Measurements from ENCODE around the gene PPFIA2.

PPFIA2 gene

DNA sequence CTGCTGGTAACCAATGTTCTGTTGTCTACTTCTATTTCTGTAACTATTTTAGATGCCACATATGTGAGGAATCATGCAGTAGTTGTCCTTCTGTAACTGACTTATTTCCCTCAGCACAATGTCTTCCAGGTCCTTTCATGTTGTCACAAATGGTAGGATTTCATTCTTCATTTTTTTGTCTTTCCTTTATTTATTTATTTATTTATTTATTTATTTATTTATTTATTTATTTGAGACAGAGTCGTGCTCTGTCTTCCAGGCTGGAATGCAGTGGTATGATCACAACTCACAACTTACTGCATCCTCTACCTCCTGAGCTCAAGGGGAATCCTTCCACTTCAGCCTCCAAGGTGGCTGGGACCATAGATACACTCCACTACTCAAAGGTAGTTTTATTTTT is 288.2 kb downstream of the PPFIA2 start:
- Mint-ChIP-seq H3K36me3 (ENCODE audit: low read depth) (no peaks in the 10 kb centered on the region), H3K4me1 (no peaks in the 10 kb centered on the region)
- ATAC-seq = no peak

DNA sequence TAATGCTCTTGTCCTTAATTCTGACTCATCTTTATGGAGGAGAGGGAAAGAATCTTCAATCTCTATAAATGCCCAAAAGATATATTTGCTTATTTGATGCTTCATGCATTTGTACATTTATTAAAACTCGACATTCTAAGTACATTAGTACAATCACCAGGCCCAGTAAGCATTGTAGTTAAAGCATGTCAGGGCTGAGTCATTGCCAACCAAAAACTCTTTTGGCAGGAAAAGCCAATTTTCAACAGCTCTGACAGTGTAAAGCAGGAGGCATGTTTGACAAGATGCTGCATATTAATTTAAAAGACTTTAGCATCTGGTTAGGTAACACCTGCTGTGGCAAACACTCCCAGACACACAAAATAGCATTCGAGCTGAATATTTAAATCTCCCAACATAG is 290.9 kb downstream of the PPFIA2 start:
- H3K9me3 Mint-ChIP-seq = no peaks in the 10 kb centered on the region

More for the DNA sequence above, 288.2 kb downstream of the PPFIA2 start:
- Mint-ChIP-seq H3K27ac (no peak overlapping the region), H3K27me3 (no peaks in the 10 kb centered on the region), H3K9me3 (no peaks in the 10 kb centered on the region), H3K4me3 (no peak overlapping the region)
- no peak for DNase-seq

GRCh38 chr12:81465876-81466275 is 293.3 kb downstream of the PPFIA2 start:
- H3K36me3 Mint-ChIP-seq (ENCODE audit: low read depth) = no peaks in the 10 kb centered on the region
- no peak for ATAC-seq
- H3K27ac Mint-ChIP-seq = no peak overlapping the region
- DNase-seq = no peak
- no peaks in the 10 kb centered on the region for H3K4me1 Mint-ChIP-seq
- no peaks in the 10 kb centered on the region for H3K27me3 Mint-ChIP-seq
- peaks cover 6% of the 10 kb centered on the region for H3K9me3 Mint-ChIP-seq
- H3K4me3 Mint-ChIP-seq = no peak overlapping the region

More for the DNA sequence above, 290.9 kb downstream of the PPFIA2 start:
- Mint-ChIP-seq H3K36me3 (ENCODE audit: low read depth) (no peaks in the 10 kb centered on the region), H3K4me1 (no peaks in the 10 kb centered on the region), H3K27ac (no peak overlapping the region), H3K27me3 (no peaks in the 10 kb centered on the region), H3K4me3 (no peak overlapping the region)
- DNase-seq (no peak), ATAC-seq (no peak)

GRCh38 chr12:81465191-81465590 is 294.0 kb downstream of the PPFIA2 start:
- no peak for ATAC-seq
- H3K27ac Mint-ChIP-seq = no peak overlapping the region
- H3K4me1 Mint-ChIP-seq = no peaks in the 10 kb centered on the region
- H3K9me3 Mint-ChIP-seq = peaks cover 6% of the 10 kb centered on the region
- no peaks in the 10 kb centered on the region for H3K27me3 Mint-ChIP-seq
- H3K36me3 Mint-ChIP-seq (ENCODE audit: low read depth) = no peaks in the 10 kb centered on the region
- H3K4me3 Mint-ChIP-seq = no peak overlapping the region
- no peak for DNase-seq

GRCh38 chr12:81461163-81461562 is 298.0 kb downstream of the PPFIA2 start:
- peaks cover 6% of the 10 kb centered on the region for H3K9me3 Mint-ChIP-seq
- no peaks in the 10 kb centered on the region for H3K36me3 Mint-ChIP-seq (ENCODE audit: low read depth)
- no peaks in the 10 kb centered on the region for H3K27me3 Mint-ChIP-seq
- no peak overlapping the region for H3K27ac Mint-ChIP-seq
- no peak overlapping the region for H3K4me3 Mint-ChIP-seq
- H3K4me1 Mint-ChIP-seq = no peaks in the 10 kb centered on the region
- DNase-seq = no peak
- no peak for ATAC-seq

- Mint-ChIP-seq H3K9me3 (no peaks in the 10 kb centered on the region), H3K36me3 (ENCODE audit: low read depth) (no peaks in the 10 kb centered on the region), H3K4me1 (no peaks in the 10 kb centered on the region), H3K27me3 (no peaks in the 10 kb centered on the region), H3K27ac (no peak overlapping the region), H3K4me3 (no peak overlapping the region)
- DNase-seq (peak; percentile 2), ATAC-seq (no peak)
These were observed 308.0 kb downstream of the PPFIA2 start for GRCh38 chr12:81450920-81451739.

DNA sequence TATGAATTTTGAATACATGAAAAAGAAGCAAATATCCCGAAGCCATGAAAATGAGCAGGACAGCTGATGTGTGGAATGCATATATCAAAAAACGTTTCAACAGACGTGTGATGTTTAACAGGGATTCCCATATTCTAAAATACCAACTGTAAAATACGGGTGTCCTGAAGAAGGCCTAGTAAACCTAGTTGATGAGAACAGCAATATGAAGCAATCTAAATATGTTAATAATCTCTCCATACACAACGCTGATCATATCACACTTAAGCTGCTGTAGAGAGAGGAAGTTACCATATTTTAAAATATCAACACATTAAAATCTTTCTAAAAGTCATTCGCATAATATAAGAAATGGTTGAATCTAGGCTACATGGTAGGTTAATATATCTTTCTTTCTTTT is 317.5 kb downstream of the PPFIA2 start:
- Mint-ChIP-seq H3K36me3 (ENCODE audit: low read depth) (no peaks in the 10 kb centered on the region), H3K4me1 (no peaks in the 10 kb centered on the region), H3K4me3 (no peak overlapping the region), H3K27ac (no peak overlapping the region), H3K27me3 (no peaks in the 10 kb centered on the region), H3K9me3 (no peaks in the 10 kb centered on the region)
- ATAC-seq (no peak), DNase-seq (no peak)

GRCh38 chr12:81440001-81440400 is 319.1 kb downstream of the PPFIA2 start:
- no peak overlapping the region for H3K4me3 Mint-ChIP-seq
- no peak overlapping the region for H3K27ac Mint-ChIP-seq
- ATAC-seq (no peak), DNase-seq (no peak)
- H3K36me3 Mint-ChIP-seq (ENCODE audit: low read depth) = no peaks in the 10 kb centered on the region
- no peaks in the 10 kb centered on the region for H3K27me3 Mint-ChIP-seq
- no peaks in the 10 kb centered on the region for H3K4me1 Mint-ChIP-seq
- H3K9me3 Mint-ChIP-seq = no peaks in the 10 kb centered on the region

GRCh38 chr12:81439344-81439743 is 319.8 kb downstream of the PPFIA2 start:
- ATAC-seq = no peak
- H3K36me3 Mint-ChIP-seq (ENCODE audit: low read depth) = no peaks in the 10 kb centered on the region
- H3K9me3 Mint-ChIP-seq = no peaks in the 10 kb centered on the region
- H3K4me1 Mint-ChIP-seq = no peaks in the 10 kb centered on the region
- no peak overlapping the region for H3K27ac Mint-ChIP-seq
- no peaks in the 10 kb centered on the region for H3K27me3 Mint-ChIP-seq
- H3K4me3 Mint-ChIP-seq = no peak overlapping the region
- no peak for DNase-seq

DNA sequence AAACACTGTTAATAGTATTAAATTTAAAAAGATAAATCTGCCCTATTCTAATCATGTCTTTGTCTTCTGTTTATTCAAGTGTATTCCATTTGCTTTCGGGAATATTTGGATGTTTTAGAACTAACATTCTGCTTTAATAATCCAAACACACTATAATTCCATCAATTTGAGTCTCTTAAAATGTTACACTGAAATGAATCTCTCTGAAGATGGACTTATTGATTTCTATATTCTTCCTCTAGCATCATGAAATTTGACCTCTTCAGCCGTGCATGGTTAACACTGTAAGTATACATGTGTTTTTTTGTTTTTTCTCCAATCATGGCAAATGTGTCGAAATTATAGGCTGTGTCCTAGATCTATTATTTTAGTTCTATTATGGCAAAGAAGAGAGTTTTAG is 342.1 kb downstream of the PPFIA2 start:
- H3K4me3 Mint-ChIP-seq = no peak overlapping the region
- ATAC-seq = no peak
- H3K27me3 Mint-ChIP-seq = no peaks in the 10 kb centered on the region
- DNase-seq = no peak
- H3K36me3 Mint-ChIP-seq (ENCODE audit: low read depth) = no peaks in the 10 kb centered on the region
- H3K27ac Mint-ChIP-seq = no peak overlapping the region
- peaks cover 17% of the 10 kb centered on the region for H3K9me3 Mint-ChIP-seq
- H3K4me1 Mint-ChIP-seq = no peaks in the 10 kb centered on the region

DNA sequence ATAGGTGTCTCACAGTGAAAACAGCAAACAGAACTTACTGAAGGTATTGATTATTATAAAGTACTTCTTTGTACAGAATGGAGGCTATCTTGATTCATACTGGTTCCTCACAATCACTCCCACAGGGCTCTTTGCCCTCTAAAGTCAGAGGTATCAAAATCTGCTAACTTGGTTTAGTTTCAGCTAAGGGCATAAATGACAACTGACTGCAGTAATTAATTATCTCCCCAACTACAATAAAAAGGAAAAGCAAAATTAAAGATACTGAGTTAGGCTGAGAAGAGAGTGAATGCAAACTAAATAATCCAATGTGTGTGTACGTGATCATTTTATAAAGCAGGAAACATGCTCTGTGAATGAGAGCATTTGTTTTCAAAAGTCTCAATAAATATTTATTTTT is 342.6 kb downstream of the PPFIA2 start:
- ATAC-seq = no peak
- no peak overlapping the region for H3K27ac Mint-ChIP-seq
- H3K4me3 Mint-ChIP-seq = no peak overlapping the region
- no peaks in the 10 kb centered on the region for H3K36me3 Mint-ChIP-seq (ENCODE audit: low read depth)
- H3K27me3 Mint-ChIP-seq = no peaks in the 10 kb centered on the region
- DNase-seq = no peak
- no peaks in the 10 kb centered on the region for H3K4me1 Mint-ChIP-seq
- H3K9me3 Mint-ChIP-seq = peaks cover 14% of the 10 kb centered on the region

- no peaks in the 10 kb centered on the region for H3K27me3 Mint-ChIP-seq
- DNase-seq (no peak), ATAC-seq (no peak)
- H3K4me3 Mint-ChIP-seq = no peak overlapping the region
- H3K9me3 Mint-ChIP-seq = no peaks in the 10 kb centered on the region
- no peaks in the 10 kb centered on the region for H3K36me3 Mint-ChIP-seq (ENCODE audit: low read depth)
- H3K4me1 Mint-ChIP-seq = no peaks in the 10 kb centered on the region
- H3K27ac Mint-ChIP-seq = no peak overlapping the region
These were observed 344.7 kb downstream of the PPFIA2 start for GRCh38 chr12:81414441-81414840.

GRCh38 chr12:81412940-81413339 is 346.2 kb downstream of the PPFIA2 start:
- no peaks in the 10 kb centered on the region for H3K4me1 Mint-ChIP-seq
- ATAC-seq = no peak
- no peak overlapping the region for H3K4me3 Mint-ChIP-seq
- DNase-seq = no peak
- no peaks in the 10 kb centered on the region for H3K27me3 Mint-ChIP-seq
- no peaks in the 10 kb centered on the region for H3K36me3 Mint-ChIP-seq (ENCODE audit: low read depth)
- H3K27ac Mint-ChIP-seq = no peak overlapping the region
- H3K9me3 Mint-ChIP-seq = no peaks in the 10 kb centered on the region

DNA sequence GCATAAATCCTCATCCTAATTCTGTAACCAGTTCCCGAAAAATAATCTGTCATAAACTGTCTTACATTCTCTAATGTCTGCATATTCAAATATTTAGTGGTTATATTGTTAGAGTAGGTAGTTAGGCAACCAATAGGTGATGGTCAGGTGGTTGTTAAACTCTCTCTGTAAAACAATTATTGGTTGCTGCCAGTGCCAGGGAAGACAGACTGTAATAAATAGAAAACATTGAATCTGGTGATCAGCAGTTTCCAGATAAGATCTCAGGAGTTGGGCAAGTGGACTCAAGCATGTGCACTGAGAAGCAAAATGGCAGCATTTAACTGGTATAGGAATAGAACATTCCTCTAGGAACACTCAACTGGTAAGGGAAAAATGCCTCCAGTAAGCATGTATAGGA is 355.8 kb downstream of the PPFIA2 start:
- H3K36me3 Mint-ChIP-seq (ENCODE audit: low read depth) = no peaks in the 10 kb centered on the region
- no peaks in the 10 kb centered on the region for H3K9me3 Mint-ChIP-seq
- DNase-seq (no peak), ATAC-seq (no peak)
- no peaks in the 10 kb centered on the region for H3K27me3 Mint-ChIP-seq
- H3K4me3 Mint-ChIP-seq = no peak overlapping the region
- H3K4me1 Mint-ChIP-seq = no peaks in the 10 kb centered on the region
- H3K27ac Mint-ChIP-seq = no peak overlapping the region

- no peak overlapping the region for H3K4me3 Mint-ChIP-seq
- H3K27ac Mint-ChIP-seq = no peak overlapping the region
- H3K36me3 Mint-ChIP-seq (ENCODE audit: low read depth) = no peaks in the 10 kb centered on the region
- no peak for ATAC-seq
- DNase-seq = no peak
- H3K9me3 Mint-ChIP-seq = no peaks in the 10 kb centered on the region
- H3K4me1 Mint-ChIP-seq = no peaks in the 10 kb centered on the region
- H3K27me3 Mint-ChIP-seq = no peaks in the 10 kb centered on the region
These were observed 357.9 kb downstream of the PPFIA2 start for GRCh38 chr12:81401241-81401640.

GRCh38 chr12:81400024-81400423 is 359.1 kb downstream of the PPFIA2 start:
- H3K27me3 Mint-ChIP-seq = no peaks in the 10 kb centered on the region
- no peak overlapping the region for H3K27ac Mint-ChIP-seq
- ATAC-seq = no peak
- no peaks in the 10 kb centered on the region for H3K36me3 Mint-ChIP-seq (ENCODE audit: low read depth)
- DNase-seq = no peak
- H3K9me3 Mint-ChIP-seq = peaks cover 3% of the 10 kb centered on the region
- no peaks in the 10 kb centered on the region for H3K4me1 Mint-ChIP-seq
- no peak overlapping the region for H3K4me3 Mint-ChIP-seq

All from activated naive CD8-positive, alpha-beta T cell treated with anti-CD3 and anti-CD28 coated beads, Interleukin-2, amount 50 U/mL, for 24 hours (primary cell).